Measurements from ENCODE around the gene TEP1.
"Not testable (repeated sequence)": the region's sequence is repeated elsewhere in the genome, so short reads cannot be mapped to it uniquely, and the experiment has no call there.

Gene TEP1

DNA sequence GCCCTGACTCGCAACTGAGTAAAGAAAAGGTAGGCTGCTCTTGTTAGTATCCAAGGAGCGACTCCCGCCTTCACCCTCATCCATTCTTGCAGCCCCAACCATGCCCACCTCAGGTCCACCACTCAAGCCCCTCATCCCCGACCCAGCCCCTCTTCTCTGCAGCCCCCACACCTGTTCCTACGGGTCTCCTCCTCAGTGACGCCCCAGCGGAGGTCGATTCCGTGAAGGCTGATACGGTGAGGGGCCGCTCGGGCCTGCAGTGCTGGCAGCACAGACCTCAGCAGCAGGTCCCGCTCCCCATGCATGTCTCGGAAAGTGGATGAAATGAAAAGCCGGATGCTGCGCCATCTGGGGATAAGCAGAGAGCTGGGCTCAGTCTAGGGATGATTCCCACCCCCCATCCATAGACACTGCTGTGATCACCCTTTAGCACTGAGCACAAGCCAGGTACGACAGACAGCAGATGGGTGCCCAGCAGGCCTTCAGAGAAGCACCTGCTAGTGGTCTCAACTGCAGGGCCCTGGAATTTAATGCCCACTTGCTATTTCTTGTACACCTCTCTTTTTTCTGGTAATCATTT lies 26.9 kb downstream of the TEP1 start:
- no peak for DNase-seq

DNA sequence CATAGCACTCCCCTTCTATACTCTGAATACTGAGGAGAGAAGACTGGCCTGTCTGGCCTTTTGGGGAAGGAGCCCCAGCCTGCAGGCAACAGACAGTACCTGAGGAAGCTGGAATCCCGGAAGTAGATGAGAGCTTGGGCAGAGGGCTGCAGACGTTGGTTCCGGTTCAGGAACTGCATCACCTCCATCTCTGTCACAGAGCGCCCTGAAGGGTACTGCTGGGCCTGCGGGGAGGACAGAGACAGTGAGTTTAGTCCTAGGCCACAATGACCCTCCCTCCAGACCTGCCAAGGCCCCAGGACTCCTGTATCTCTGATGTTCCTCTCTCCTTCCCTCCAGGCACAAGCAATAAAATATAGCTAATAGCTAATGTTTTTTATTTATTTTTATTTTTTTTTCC lies 28.4 kb downstream of the TEP1 start:
- no peak for DNase-seq

- no peak for DNase-seq
Observed at GRCh38 chr14:20384321-20384720, 29.0 kb downstream of the TEP1 start.

GRCh38 chr14:20383636-20384035 lies 29.7 kb downstream of the TEP1 start:
- no peak for DNase-seq

- no peak for DNase-seq
Observed at GRCh38 chr14:20383032-20383431, 30.3 kb downstream of the TEP1 start.

DNA sequence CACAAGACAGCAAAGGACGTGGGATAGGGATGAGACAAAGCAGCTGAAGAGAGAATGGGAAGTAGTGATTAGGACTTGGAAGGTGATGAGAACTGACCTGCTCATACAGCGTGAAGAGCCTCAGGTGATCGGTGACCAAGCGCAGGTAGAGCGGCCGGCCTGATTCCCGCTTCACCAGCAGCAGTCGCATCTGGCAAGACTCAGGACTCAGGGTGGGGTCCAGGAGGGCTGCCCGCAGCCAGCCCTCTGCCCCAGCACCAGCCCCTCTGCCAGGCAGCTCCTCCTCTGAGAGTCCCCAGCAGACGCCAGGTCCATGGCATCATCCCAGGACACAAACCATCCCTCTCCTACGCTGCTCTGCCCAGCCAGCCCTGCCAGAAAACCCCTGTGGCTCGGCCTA lies 30.8 kb downstream of the TEP1 start:
- DNase-seq, result no peak

DNA sequence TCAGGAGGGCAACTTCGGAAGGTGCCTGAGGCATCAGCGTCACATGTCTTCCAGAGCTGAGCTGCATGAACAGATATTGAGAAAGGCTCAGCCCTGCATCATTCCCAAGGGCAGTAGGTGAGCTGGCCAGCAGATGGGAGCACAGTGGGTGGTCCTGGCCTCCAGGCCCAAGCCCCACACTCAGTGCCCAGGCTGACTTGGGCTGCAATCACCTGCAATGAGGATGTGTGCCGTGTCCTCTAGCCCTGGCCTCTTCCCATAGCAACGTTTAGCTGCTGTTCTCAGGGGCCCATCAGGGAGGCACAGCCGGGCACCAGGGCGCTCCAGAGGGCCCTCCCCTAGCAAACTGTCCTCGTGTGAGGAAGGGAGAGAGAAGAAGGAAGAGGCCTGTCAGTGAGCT lies 32.0 kb downstream of the TEP1 start:
- no peak for DNase-seq

GRCh38 chr14:20380681-20381080 lies 32.6 kb downstream of the TEP1 start:
- DNase-seq, result no peak

- DNase-seq, result no peak
Observed at GRCh38 chr14:20379743-20380142, 33.6 kb downstream of the TEP1 start.

DNA sequence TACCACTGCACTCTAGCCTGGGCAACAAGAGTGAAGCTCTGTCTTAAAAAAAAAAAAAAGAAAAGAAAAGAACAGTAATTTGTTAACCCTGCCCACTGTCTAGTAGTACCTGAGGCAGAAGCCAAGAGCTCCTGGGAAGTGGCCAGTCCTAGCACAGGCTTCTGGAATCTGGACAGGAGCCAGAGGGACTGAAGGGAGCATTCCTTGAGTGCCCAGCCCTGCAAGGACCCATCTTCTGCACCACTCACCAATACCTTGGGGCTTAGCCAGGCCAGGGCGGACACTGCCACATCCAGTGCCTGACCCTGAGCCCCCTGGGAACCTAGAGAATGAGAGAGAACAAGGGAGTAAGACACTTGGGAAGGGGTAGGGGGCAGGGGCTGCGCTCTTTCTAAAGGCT lies 36.1 kb downstream of the TEP1 start:
- DNase-seq, result no peak

DNA sequence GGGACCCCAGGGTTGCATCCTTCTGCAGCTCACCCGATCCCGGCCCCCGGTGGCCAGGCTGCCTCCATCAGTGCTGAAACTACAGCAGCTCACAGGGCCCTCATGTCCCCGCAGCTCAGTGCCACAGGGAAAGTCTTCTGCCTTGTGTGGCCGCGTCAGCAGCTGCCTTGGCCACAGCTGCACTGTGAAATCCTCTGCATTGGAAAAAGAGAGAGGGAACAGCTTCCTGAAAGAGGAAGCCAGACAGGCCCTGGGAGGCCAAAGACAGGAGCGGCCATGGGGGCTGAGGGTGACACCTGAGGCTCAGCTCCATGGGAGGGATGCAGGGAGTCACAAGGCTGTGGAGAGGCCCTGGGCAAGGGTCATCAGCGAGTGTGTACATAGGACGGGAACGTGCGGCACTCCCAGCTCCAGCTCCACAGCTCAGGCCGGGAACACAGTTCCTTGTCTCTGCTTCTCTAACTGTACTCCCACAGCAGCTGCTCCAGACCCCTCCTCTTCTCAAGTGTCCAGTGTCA lies 37.2 kb downstream of the TEP1 start:
- no peak for DNase-seq

GRCh38 chr14:20375471-20375870 lies 37.8 kb downstream of the TEP1 start:
- no peak for DNase-seq

- no peak for DNase-seq
Observed at GRCh38 chr14:20372796-20373195, 40.5 kb downstream of the TEP1 start.

DNA sequence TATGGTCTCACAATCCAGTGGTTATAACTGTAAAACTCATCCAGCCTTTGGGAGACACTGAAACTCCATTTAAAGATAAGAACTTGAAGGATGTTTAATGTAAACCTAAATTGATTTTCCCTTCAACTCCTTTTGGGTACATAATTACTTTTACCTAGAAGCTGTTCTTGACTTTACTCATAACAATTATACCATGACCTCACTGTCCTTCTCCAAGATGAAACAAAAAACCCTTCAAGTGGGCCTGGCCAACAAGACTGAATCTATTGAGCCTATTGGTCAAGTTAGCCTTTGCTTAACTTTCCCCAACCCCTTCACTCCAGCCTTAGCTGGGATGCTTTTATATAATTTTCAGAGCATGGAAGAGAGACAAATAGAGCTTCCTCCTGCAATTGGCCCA lies 47.4 kb downstream of the TEP1 start:
- no peak for DNase-seq

DNA sequence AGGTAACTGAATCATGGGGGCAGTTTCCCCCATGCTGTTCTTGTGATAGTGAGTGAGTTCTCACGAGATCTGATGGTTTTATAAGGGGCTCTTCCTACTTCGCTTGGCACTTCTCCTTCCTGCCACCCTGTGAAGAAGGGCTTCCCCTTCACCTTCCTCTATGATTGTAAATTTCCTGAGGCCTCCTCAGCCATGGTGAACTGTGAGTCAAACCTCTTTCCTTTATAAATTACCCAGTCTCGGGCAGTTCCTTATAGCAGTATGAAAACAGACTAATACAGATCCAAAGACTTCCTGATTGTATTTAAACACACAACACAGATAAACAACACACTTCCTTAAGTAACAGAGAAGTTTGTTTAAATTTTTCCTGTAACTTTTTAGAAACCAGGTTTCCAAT lies 54.8 kb downstream of the TEP1 start:
- not testable (repeated sequence) for DNase-seq

- DNase-seq, result no peak
Observed at GRCh38 chr14:20356422-20356821, 56.9 kb downstream of the TEP1 start.

GRCh38 chr14:20350860-20351259 lies 62.4 kb downstream of the TEP1 start:
- no peak for DNase-seq

- DNase-seq, result no peak
Observed at GRCh38 chr14:20350282-20350681, 63.0 kb downstream of the TEP1 start.

DNA sequence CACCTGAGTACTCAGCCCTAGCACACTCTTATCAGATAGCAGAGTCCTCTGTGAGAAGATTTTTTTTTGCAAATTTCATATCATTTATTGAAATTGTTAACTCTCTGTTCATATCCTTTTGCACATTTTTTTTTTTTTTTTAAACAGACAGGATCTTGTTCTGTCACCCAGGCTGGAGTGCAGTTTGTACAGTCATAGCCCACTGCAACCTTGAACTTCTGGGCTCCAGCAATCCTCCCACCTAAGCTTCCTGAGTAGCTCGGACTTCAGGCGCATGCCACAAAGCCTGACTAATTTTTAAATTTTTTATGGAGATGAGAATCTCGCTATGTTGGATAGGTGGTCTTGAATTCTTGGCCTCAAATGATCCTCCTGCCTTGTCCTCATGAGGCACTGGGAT lies 65.6 kb downstream of the TEP1 start:
- no peak for DNase-seq

DNA sequence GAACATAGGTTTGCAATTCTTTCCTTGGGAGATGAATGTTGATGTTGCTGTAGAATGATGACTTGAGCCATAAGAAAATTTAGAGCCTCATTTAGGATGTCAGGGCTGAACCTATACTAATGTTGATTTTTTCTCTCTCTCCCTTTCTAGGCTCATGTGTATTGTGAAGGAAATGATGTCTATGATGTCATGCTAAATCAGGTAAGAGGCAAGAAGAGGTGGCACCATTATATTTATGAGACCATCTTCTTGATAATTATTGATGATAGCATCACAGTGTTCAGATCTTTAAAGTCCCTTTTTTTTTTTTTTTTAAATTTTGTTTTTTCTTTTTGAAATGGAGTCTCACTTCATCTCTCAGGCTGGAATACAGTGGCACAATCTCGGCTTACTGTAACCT lies 66.6 kb downstream of the TEP1 start:
- no peak for DNase-seq

- DNase-seq, result no peak
Observed at GRCh38 chr14:20345366-20345765, 67.9 kb downstream of the TEP1 start.

- no peak for DNase-seq
Observed at GRCh38 chr14:20343862-20344220, 69.5 kb downstream of the TEP1 start.

DNA sequence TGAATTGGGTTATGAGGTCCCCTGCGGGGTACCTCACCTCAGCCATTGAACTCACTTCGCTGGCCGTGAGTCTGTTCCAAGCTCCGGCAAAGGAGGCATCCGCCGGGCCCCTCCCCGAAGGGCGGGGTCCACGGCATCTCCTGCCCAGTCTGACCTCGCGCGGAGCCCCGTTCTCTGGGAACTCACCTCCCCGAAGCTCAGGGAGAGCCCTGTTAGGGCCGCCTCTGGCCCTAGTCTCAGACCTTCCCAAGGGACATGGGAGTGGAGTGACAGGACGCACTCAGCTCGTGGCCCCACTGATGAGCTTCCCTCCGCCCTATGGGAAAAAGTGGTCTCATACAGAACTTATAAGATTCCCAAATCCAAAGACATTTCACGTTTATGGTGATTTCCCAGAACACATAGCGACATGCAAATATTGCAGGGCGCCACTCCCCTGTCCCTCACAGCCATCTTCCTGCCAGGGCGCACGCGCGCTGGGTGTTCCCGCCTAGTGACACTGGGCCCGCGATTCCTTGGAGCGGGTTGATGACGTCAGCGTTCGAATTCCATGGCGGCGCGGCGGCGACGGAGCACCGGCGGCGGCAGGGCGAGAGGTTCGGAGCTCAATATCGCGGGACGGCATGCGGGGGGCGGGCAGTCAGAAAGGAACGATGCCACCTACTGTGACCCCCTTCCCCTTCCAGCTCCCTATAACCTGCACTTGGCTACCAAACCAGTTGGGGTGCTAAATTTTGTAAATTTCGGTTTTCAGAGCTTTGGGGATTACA lies 70.0 kb downstream of the TEP1 start, which contains the start of gene PARP2:
Gene PARP2 (plus strand): TSS at position 544 of the 770 bp plus-strand sequence. CDS start 7 bp downstream, at position 551.
- peak; percentile 100 for DNase-seq

- no peak for DNase-seq
Observed at GRCh38 chr14:20341646-20342045, 71.7 kb downstream of the TEP1 start.

- DNase-seq, result not testable (repeated sequence)
Observed at GRCh38 chr14:20341032-20341431, 72.3 kb downstream of the TEP1 start.
